Stimulated activated memory B cell treated with anti-CD40 and anti-IgM and Interleukin-4, amounts not matched to agents 10 μg/mL and 1 μg/mL and 100 μg/mL, for 72 hours (primary cell): ENCODE data around the gene AADAC.
"Not testable (repeated sequence)": the region's sequence is repeated elsewhere in the genome, so short reads cannot be mapped to it uniquely, and the experiment has no call there.

Experiments
- ATAC-seq: fragments of 150-1000 bp; cut with Tn5 transposase; 2 replicates; pipeline ENCODE4 v1.10.0; 2021
- H3K27ac Mint-ChIP-seq: one replicate; pipeline ENCODE4 v1.8.0; 2022; ENCODE audit warnings: mild to moderate bottlenecking, mixed read lengths
- H3K27me3 Mint-ChIP-seq: one replicate; pipeline ENCODE4 v1.8.0; 2022; ENCODE audit warnings: mixed read lengths
- H3K36me3 Mint-ChIP-seq: one replicate; pipeline ENCODE4 v1.8.0; 2022; ENCODE audit warnings: mixed read lengths
- H3K4me1 Mint-ChIP-seq: one replicate; pipeline ENCODE4 v1.8.0; 2022; ENCODE audit warnings: mixed read lengths
- H3K4me3 Mint-ChIP-seq: one replicate; pipeline ENCODE4 v1.8.0; 2022; ENCODE audit warnings: mild to moderate bottlenecking, moderate library complexity, mixed read lengths
- H3K9me3 Mint-ChIP-seq: one replicate; pipeline ENCODE4 v1.8.0; 2022; ENCODE audit warnings: mixed read lengths

The AADAC gene

DNA sequence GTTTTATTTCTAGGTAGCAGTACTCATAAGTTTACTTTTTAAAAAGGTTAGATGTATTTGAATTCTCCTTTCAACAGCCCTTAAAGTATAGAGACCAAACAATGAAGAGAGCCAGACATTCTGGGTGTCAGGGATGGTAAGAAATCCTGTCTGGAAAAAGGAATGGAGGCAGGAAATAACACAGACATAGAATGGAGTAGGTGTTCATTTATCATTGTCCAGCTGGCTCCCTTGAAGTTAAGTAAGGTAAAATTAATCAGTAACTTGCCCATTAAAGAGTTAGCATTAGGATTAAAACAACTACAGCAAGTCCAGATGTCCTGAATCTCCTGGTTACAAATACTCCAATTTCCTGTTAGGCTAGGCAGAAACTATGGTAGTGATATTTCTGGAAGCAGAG, 46.0 kb downstream of the AADAC start:
- Mint-ChIP-seq H3K27me3 (peaks cover 13% of the 10 kb centered on the region), H3K4me3 (no peak overlapping the region), H3K36me3 (no peaks in the 10 kb centered on the region), H3K9me3 (no peaks in the 10 kb centered on the region), H3K4me1 (no peaks in the 10 kb centered on the region), H3K27ac (no peak overlapping the region)
- no peak for ATAC-seq

DNA sequence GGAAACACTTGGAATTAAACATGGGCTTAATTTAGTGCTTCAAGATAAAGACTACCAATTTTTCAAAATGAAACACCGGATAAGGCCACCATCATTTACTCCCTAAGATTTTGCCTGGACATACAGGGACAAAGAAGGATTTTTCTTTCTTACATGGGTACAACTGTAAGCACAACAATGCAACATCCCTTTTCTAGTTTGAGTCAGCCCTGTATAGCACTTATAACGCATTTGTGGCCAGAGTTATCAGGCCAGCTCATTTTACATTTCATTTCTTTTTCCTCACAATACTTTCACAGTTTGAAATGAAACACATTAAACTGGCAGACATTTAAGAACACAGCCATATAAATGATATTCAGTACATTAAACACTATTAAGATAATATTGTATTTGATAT, 49.7 kb downstream of the AADAC start:
- Mint-ChIP-seq H3K27ac (no peak overlapping the region), H3K9me3 (no peaks in the 10 kb centered on the region), H3K4me1 (no peaks in the 10 kb centered on the region), H3K4me3 (no peak overlapping the region), H3K27me3 (no peaks in the 10 kb centered on the region), H3K36me3 (no peaks in the 10 kb centered on the region)
- no peak for ATAC-seq

GRCh38 chr3:151864423-151865101, 50.6 kb downstream of the AADAC start:
- H3K27me3 Mint-ChIP-seq, result no peaks in the 10 kb centered on the region
- no peak overlapping the region for H3K27ac Mint-ChIP-seq
- no peaks in the 10 kb centered on the region for H3K36me3 Mint-ChIP-seq
- H3K9me3 Mint-ChIP-seq, result no peaks in the 10 kb centered on the region
- H3K4me3 Mint-ChIP-seq, result no peak overlapping the region
- ATAC-seq, result no peak
- no peaks in the 10 kb centered on the region for H3K4me1 Mint-ChIP-seq

DNA sequence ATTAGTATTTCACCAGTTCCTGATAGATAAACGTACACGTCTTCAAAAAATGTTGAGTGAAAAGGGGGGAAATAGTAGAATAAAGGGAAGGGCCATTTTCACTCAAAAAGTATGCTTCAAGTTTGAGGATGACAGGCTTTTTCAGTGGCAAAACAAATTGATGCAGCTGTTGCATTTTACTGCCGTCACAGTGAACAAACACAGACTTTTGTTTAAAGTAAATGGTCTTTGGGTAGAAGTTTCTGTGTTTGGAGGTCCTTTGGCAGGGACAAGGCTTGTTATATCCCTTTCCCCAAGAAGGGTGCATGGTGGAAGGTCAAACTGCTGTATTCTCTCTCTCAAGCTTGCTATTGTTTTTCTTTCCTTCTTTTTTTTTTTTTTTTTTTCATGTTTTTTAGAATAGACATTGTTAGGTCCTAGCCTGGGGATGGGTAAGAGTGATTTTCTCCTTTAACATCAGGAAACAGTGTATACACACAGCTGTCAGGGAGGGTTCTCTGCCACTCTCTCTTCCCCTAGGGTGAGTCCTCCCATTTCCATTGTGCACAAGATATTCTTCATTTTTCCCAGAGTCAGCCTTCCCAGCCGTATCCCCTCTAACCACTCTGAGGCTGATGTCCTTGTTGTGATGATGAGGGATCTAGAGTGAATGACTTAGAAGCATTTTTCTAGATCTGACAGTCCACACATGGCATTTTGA, 52.9 kb downstream of the AADAC start:
- no peaks in the 10 kb centered on the region for H3K27me3 Mint-ChIP-seq
- H3K4me3 Mint-ChIP-seq, result no peak overlapping the region
- no peak overlapping the region for H3K27ac Mint-ChIP-seq
- H3K4me1 Mint-ChIP-seq, result peaks cover 7% of the 10 kb centered on the region
- ATAC-seq, result no peak
- H3K9me3 Mint-ChIP-seq, result no peaks in the 10 kb centered on the region
- no peaks in the 10 kb centered on the region for H3K36me3 Mint-ChIP-seq

DNA sequence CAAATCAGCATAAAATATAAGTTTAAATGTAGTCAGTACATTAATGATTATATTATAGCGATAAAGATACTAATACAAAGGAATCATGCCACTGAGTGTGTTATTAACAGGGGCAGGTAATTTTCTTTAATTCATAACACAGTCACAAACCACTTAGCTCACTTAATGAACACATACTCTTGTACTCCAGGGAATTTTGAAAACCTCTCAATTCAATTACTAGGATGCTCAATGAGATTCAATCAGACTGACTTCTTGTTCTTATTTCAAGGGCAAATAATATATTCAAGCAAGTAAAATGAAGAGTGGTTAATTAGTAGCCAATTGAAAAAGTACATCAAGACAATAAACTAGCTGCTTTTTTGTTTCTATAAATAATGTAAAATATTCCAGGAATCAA, 53.8 kb downstream of the AADAC start:
- Mint-ChIP-seq H3K4me3 (no peak overlapping the region), H3K9me3 (no peaks in the 10 kb centered on the region), H3K36me3 (no peaks in the 10 kb centered on the region), H3K4me1 (peaks cover 9% of the 10 kb centered on the region), H3K27me3 (no peaks in the 10 kb centered on the region), H3K27ac (no peak overlapping the region)
- no peak for ATAC-seq

- H3K9me3 Mint-ChIP-seq, result no peaks in the 10 kb centered on the region
- no peaks in the 10 kb centered on the region for H3K27me3 Mint-ChIP-seq
- peaks cover 9% of the 10 kb centered on the region for H3K4me1 Mint-ChIP-seq
- no peak overlapping the region for H3K4me3 Mint-ChIP-seq
- no peak for ATAC-seq
- H3K27ac Mint-ChIP-seq, result no peak overlapping the region
- no peaks in the 10 kb centered on the region for H3K36me3 Mint-ChIP-seq
Measured at GRCh38 chr3:151869181-151869580, 55.3 kb downstream of the AADAC start.

DNA sequence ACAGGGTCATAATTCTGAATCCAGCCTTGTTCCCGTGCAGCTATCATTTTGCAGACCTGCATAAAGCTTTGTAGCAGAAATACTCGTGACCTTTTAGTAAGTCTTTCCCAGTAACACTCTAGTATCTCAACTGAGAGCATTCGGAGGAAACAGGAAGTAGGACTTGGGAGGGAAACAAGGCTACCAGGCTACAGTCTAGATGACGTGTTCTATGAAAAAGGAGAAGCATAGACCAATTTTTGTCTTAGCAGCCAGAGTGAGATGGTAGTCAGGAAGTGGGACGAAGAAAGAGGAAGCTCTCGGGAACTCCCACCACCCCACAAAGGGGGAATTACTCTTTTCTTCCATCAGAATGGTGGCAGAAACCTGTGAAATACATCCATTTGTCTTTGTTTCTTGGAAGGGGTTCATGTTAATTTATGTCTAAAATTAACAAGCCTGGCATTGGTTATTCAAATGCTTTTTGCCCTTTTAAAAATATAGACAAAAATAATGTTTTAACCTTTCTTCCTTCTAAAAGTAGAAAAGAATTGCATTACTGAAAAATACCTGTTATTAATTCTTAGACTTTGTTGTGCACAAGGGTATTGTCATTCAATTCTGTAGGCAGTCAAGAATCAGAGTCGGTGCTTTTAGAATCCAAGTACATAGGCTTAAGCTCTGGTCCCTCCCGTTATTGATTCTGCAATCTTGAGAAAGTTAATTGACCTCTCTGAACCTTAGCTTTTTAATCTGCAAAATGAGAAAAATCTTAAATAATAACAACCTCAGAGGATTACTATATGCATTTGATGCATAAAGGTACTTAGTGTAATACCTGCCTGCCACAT, 57.9 kb downstream of the AADAC start:
- ATAC-seq, result peak; percentile 95
- Mint-ChIP-seq H3K27me3 (no peaks in the 10 kb centered on the region), H3K27ac (peak overlapping the region; percentile 19), H3K9me3 (no peaks in the 10 kb centered on the region), H3K4me3 (no peak overlapping the region), H3K4me1 (peaks cover 17% of the 10 kb centered on the region), H3K36me3 (no peaks in the 10 kb centered on the region)

- no peaks in the 10 kb centered on the region for H3K36me3 Mint-ChIP-seq
- H3K4me3 Mint-ChIP-seq, result no peak within 1 kb of the TSS
- no peaks in the 10 kb centered on the region for H3K9me3 Mint-ChIP-seq
- no peak within 1 kb of the TSS for H3K27ac Mint-ChIP-seq
- ATAC-seq, result no peak
- no peaks in the 10 kb centered on the region for H3K27me3 Mint-ChIP-seq
- peaks cover 17% of the 10 kb centered on the region for H3K4me1 Mint-ChIP-seq
Measured at GRCh38 chr3:151873398-151873797, 59.5 kb downstream of the AADAC start, which contains the start of gene SUCNR1. SUCNR1 (plus strand) TSS chr3:151873643; CDS start chr3:151879893, 6,250 bp downstream.

GRCh38 chr3:151874079-151874478, 60.2 kb downstream of the AADAC start:
- H3K27me3 Mint-ChIP-seq, H3K36me3 Mint-ChIP-seq, ATAC-seq, H3K4me3 Mint-ChIP-seq, H3K27ac Mint-ChIP-seq, H3K9me3 Mint-ChIP-seq: not testable (repeated sequence)
- H3K4me1 Mint-ChIP-seq, result peaks cover 17% of the 10 kb centered on the region

GRCh38 chr3:151875759-151876158, 61.8 kb downstream of the AADAC start:
- Mint-ChIP-seq H3K27ac (peak overlapping the region; percentile 65), H3K9me3 (no peaks in the 10 kb centered on the region), H3K4me3 (peak overlapping the region; percentile 36), H3K27me3 (no peaks in the 10 kb centered on the region), H3K4me1 (peaks cover 30% of the 10 kb centered on the region), H3K36me3 (no peaks in the 10 kb centered on the region)
- ATAC-seq, result no peak

- Mint-ChIP-seq H3K36me3 (no peaks in the 10 kb centered on the region), H3K9me3 (no peaks in the 10 kb centered on the region), H3K27me3 (no peaks in the 10 kb centered on the region), H3K4me1 (peaks cover 22% of the 10 kb centered on the region), H3K27ac (no peak overlapping the region), H3K4me3 (no peak overlapping the region)
- ATAC-seq, result no peak
Measured at GRCh38 chr3:151877269-151877668, 63.4 kb downstream of the AADAC start.
